CD1c-positive myeloid dendritic cell (primary cell): ENCODE measurements around the gene POLR2J2.
"Not testable (repeated sequence)": the region's sequence is repeated elsewhere in the genome, so short reads cannot be mapped to it uniquely, and the experiment has no call there.

Experiments
- DNase-seq: peaks from one replicate; pipeline ENCODE4 v3.0.0-alpha.2; 2016; ENCODE audit errors: extremely low spot score

The POLR2J2 gene

DNA sequence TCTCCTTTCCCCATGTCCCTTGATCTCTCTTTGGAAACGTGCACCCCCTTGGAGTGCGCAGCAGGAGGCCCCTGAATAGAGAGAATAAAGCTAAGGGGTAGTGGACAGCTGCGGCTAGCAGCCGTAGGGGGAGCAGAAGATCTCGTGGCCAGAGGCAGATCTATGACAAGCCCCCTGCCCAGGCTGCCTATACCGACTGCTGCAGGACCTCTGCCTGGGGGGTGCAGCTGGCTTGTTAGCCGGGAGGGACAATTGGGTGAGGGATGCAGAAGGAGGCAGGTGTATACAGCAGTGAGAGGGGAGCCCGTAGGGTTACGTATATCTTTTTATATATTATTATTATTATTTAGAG is 469 bp upstream of the POLR2J2 start:
- DNase-seq = not testable (repeated sequence)

DNA sequence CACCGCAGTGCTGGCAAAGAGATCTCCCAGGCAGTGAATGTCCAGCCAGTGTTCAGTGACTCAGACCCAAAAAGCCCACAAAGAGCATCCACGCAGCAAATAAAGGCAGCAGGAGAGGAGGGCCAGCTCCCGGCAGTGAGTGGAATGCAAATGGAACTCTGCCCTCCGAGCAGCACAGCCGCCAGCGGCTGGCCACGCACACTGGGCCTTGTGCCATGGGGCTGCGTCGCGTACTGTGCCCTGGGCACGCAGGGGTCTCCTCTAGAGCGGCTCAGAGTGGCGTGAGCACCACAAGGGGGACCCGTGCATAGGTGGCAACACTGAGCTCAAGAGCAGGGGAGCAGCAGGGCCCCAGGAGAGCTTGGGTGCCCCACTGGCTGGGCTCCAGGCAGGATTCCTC is 3.9 kb downstream of the POLR2J2 start:
- not testable (repeated sequence) for DNase-seq

DNA sequence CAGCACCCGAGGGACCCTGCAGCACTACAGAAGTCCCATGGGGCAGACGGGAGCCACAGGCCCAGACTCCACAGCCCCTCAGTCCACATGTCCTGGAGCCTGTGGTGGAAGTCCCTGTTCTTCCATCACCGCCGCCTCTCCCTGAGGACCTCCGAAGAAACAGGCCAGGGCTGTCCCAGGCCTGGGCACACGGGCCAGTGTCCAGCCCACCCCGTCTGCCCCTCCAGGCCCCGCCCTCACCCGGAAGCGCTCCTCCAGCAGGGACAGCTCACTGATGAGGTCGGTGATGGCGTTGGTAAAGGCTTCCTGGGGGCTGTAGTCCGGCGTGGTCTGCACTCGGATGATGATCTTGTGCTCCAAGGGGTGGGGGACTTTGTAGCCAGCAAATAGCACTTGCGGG is 4.6 kb downstream of the POLR2J2 start:
- not testable (repeated sequence) for DNase-seq

DNA sequence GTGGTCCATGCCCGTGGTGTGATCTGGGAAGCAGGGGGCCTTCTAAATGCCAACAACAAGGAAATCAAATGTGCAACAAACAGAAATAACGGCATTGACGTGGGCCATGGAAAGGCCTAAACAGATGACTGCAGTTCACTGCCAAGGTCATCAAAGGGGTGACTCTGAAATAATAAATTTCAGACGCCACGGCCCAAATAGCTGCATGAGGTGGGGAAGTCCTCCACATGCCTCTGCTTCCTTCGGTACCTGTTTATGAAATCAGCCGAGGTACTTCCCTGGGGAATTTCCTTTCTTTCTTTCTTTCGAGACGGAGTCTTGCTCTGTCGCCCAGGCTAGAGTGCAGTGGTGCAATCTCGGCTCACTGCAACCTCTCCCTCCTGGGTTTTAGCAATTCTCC is 6.7 kb downstream of the POLR2J2 start:
- not testable (repeated sequence) for DNase-seq

DNA sequence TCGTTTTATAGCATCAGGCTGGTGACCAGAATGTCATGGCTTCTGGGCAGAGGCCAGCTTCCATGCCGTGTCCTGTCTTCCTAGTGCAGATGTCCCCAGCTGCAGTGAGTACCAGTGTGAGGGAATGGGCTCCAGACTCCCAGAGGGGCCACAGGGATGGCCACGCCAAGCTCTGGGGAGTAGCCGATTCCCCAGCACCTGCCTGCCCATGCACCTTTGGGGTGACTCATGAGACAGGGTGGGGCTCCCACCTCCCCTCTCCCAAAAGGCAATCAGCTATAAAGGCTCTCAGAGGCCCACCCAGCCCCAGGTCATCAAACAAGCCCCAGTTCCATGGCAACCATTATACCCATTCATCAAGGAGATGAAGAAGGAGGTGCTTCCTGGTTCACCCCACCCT is 21.5 kb downstream of the POLR2J2 start, which contains the start of gene SPDYE2B:
Gene SPDYE2B, plus strand, starts transcription at position 396 of the 400 bp plus-strand sequence. CDS start 2,030 bp downstream, outside the sequence.
- DNase-seq = not testable (repeated sequence)

DNA sequence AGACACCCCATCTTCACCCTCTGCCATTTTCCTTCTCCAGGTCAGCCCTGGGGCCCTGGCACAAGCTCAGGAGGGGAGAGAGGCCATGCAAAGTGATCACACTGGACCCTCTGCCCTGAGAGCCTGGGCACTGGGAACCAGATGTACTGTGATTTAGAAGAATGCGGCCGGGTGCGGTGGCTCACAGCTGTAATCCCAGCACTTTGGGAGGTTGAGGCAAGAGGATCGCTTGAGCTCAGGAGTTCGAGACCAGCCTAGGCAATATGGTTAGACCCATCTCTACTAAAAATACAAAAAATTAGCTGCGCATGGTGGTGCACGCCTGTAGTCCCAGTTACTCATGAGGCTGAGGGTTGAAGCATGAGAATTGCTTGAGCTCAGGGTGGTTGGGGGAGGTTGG is 23.6 kb downstream of the POLR2J2 start:
- not testable (repeated sequence) for DNase-seq

DNA sequence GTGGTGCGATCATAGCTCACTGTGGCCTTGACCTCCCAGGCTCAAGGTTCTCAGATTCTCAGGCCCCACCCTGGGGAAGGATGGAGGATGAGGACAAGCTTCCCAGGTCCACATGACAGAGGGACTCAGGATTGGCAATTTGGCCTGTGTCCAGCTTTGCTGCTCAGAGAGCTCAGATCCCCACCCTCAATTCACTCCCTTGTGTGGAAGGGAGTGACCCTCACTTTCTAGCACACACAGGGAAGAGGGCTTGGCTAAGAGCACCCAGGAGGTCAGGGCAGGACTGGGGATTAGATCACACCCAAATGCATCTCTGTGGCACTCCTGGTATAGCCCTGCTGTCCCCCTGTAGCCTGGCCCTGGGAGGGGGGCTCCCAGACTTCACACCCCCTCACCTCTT is 28.1 kb downstream of the POLR2J2 start:
- DNase-seq = not testable (repeated sequence)

DNA sequence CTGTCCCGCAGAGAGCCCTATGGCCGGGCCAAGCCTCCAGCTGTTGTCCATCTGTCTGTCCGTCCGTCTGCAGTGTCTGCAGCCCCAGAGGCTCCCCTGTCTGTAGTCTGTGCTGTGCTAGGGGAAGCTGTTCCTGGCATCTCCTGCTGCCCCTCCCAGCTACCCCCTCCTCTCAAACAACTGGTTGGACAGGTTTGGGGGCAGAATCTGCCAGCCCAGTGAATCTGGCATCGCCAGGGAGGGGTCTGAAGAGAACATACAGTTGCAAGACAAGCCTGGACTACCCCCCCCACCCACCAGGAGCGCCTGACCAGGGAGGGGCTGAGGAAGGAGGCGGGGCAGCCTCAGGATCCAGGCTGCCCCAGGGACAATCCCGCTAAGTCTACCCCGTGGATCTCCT is 28.8 kb downstream of the POLR2J2 start, which contains the start of gene UPK3BL1:
Gene UPK3BL1, minus strand, starts transcription at position 101 of the 400 bp plus-strand sequence. Its CDS starts 50 bp downstream, at position 51.
- DNase-seq = not testable (repeated sequence)

DNA sequence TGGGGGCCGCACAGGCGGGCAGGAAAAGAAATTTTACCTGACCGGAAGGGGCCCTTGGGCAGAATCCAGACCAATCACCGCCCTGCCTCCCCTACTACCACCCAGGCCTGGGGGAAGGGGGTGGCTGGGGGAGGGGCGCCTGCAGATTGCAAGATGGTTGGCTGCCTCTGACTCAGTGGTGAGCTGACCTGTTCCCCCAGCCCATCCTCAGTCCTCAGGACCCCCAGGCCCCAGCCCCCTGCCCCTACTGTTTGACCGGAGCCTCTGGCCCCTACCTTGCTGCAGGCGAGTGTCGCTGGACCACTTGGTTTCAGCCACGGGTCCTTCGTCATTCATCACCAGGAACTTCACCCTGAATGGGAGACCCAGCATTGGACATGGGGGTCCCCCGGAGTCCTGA is 32.6 kb downstream of the POLR2J2 start:
- DNase-seq = not testable (repeated sequence)

DNA sequence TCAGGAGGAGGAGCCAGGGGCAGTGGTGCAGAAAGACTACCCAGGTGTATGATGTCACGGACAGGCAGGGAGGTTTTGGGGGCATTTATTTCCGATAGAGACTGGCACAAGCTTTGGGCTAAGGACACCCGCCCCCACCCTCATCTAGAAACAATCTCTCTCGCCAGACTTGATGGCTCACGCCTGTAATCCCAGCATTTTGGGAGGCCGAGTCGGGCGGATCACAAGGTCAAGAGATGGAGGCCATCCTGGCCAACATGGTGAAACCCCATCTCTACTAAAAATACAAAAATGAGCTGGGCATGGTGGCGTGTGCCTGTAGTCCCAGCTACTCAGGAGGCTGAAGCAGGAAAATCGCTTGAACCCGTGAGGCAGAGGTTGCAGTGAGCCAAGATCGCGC is 34.5 kb downstream of the POLR2J2 start:
- DNase-seq = not testable (repeated sequence)

DNA sequence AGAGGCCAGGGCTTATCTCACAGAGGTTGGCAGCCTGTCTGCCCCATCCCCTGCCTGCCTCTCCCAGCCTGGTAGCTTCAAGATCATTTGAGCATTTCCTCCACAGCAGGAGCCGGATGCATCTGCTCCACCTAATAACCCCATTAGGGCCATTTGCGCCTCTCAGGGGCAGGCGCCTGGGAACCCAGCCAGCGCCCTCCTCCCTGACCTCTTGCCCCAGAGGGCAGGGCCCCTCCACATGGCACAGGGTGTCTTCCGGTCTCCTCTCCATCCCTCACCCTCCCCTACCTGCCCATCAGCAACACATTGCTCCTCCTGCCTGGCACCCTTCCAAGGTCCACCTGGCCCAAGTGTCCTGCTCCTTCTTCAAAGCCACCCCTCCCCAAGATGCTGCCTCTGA is 36.1 kb downstream of the POLR2J2 start:
- not testable (repeated sequence) for DNase-seq

DNA sequence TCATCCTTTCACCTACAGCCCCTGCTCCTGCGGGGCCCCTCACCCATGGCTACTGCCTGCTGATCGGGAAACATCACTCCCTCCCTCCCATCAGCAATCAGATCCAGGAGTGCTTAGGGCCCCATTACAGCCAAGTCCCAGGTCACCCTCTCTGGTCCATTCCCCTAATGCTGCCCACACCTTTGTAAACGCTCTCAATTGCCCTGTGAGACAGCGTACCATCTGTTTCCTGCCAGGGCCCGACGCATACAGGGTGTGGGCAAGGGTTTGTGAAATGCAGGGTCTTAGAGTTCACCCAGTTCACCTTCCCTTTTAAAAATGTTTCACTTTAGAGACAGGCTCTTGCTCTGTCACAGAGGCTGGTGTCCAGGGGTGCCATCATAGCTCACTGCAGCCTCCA is 37.2 kb downstream of the POLR2J2 start:
- not testable (repeated sequence) for DNase-seq

DNA sequence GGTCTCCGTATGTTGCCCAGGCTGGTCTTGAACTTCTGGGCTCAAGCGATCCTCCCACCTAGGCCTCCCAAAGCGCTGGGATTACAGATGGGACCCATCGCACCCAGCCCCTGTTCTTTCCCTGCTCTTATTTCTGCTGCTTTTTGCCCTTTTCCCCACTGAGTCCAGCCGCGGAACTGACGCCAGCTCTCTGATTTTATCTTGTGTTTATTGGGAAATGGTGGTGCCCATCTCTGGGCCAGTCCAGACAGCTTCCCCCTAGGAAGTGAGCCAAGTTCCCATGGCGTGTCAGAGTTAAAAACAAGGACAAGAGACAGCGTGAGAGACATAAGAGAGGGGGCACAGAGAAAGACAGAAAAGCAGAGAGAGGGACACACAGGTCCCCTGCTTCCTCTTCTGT is 40.8 kb downstream of the POLR2J2 start:
- DNase-seq = not testable (repeated sequence)

DNA sequence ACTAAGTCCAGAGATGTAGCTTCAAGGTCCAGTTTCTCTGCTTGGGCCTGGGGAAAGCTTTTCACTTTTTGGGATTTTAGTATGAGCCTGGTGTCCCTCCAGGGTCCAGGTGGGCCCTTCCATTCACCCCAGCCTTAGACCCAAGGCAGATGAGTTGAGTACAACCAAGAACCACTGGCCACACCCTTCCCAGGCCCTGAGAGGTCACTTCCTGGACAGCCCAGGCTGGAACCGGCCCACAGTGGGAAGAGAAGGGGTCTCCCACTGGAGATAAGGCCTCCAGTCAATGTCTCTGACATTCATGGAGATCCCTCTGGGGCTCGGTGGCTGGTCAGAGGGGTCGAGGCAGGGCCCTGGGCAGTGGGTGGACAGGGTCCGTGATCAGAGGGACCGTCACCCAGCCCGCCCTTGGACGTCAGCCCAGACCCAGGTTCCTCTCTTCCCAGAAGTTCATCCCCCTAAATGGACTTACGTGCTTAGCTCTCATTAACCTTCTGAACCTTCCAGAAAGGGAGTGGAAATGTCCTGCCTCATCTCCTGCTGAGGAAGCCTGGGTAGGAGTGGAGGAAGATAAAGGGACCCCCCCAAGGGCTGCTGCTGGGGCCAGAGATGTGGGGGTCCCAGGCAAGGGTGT is 44.1 kb downstream of the POLR2J2 start:
- not testable (repeated sequence) for DNase-seq

DNA sequence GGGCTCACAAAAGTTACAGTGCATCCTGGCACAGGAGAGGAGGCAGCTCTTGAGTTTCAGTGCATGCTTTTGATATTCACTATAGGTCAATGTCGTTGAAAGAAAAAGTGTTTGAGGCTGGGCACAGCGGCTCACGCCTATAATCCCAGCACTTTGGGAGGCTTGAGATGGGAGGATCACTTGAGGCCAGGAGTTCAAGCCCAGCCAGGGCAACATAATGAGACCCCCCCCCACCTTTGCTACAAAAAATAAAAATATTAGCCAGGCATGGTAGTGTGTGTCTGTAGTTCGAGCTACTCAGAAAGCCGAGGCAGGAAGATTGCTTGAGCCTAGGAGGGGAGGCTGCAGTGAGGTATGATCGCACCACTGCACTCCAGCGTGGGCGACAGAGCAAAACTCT is 53.3 kb downstream of the POLR2J2 start:
- DNase-seq = not testable (repeated sequence)

DNA sequence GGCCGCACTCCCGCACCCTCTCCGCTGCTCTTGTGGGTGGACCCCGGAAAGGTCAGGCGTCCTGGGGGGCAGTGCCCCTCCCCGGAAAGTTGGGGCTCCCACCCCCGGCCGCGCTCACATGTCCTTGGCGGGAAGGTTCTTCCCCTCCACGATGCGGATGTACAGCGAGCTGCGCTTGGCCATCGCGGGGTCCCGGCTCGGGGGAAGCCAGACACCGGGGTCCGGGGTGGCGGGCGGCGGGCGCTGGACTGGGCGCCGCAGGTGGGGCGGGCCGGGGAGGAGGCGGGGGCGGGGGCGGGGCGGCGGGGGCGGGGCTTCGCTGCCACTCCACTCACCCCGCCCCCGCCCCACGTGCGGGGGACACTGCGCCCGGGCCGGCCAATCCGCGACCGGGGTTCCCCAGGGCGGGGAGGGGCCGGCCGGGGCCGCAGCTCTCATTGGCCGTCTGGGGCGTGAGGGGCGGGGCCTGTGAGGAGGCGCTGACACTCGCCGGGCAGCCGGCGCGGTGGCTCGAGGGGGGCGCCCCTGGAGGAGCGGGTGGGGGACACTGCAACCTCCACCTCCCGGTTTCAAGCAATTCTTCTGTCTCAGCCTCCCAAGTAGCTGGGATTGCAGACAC is 54.8 kb downstream of the POLR2J2 start, which contains the start of gene RASA4:
Gene RASA4, minus strand, starts transcription at position 250 of the 619 bp plus-strand sequence. Its CDS starts 67 bp downstream, at position 183.
- DNase-seq = peak; percentile 47
